Occipital lobe (tissue), 2 donors: Measurements from ENCODE around the gene OR13F1. TPM values are rescaled to one million over a fixed set of nuclear protein-coding genes. Genes with fewer than 3 reads are reported as not detected.
"Not testable (repeated sequence)": the region's sequence is repeated elsewhere in the genome, so short reads cannot be mapped to it uniquely, and the experiment has no call there.

Source experiments
- DNase-seq: peaks from one replicate; lab custom pipeline; 2025; lab: John Stamatoyannopoulos, UW
- total RNA-seq: library from RNA; depleted of rRNA; stranded (reverse); fragments of >200 nt; gene quantifications from one replicate; pipeline ENCODE4 v1.2.3, GENCODE V29; 2014

OR13F1 gene
- total RNA-seq = not detected

DNA sequence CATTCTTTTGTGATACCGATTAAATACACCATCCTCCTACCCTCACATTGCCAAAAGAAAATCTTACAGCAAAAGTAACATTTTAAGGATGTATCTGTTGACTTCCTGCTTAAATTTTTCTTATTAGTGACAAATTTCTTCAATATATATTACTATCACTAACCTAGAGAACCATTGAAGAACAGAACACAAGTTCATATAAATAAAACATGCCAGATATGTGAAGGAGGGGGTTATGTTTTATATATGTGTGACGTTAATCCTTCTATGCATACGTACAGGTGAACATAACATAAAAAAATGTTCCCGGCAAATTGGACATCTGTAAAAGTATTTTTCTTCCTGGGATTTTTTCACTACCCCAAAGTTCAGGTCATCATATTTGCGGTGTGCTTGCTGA is at the start of gene OR13F1:
TSS of gene OR13F1 (plus strand) at position 301 of the 400 bp plus-strand sequence. CDS start at position 301, 0 bp downstream.
- no peak for DNase-seq

GRCh38 chr9:104456831-104457230 is 47.2 kb upstream of the OR13F1 start:
- DNase-seq = no peak

DNA sequence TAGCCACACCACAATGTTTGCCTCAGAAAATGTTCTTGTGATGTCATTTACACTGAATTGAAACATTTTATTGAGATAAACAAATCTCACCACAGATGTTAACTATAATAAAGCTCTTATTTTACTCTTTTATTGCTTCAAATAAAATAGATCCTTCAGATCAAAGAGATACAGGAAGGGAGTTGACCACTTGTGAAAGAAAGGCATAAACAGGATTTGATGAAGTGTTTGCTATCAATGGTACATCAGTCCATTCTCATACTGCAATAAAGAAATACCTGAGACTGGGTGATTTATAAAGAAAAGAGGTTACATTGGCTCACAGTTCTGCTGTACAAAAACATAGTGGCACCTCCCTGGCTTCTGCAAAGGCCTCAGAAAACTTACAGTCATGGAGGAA is 40.2 kb upstream of the OR13F1 start:
- no peak for DNase-seq

DNA sequence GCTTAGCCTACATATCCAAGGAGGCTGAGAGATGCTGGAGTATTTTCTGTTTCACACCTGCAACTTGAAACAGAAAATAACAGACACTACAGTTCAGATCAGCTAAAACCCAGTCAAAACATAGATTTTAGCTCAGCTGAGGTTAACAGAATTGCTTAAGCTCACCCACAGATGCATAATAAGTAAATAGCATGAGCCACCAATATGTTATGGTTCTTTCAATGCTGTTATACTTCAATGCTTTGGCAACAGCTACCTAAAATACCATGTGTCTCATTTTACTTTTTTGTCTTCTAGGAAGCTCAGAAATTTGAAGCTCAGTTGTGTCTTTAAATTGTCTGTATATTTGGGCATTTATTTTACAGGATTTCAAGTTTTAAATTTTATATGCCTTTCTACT is 35.8 kb upstream of the OR13F1 start:
- no peak for DNase-seq

GRCh38 chr9:104482921-104483570 is 21.0 kb upstream of the OR13F1 start:
- no peak for DNase-seq

GRCh38 chr9:104485014-104485413 is 19.0 kb upstream of the OR13F1 start:
- DNase-seq = no peak

GRCh38 chr9:104494808-104495207 is 9.3 kb upstream of the OR13F1 start:
- DNase-seq = no peak

DNA sequence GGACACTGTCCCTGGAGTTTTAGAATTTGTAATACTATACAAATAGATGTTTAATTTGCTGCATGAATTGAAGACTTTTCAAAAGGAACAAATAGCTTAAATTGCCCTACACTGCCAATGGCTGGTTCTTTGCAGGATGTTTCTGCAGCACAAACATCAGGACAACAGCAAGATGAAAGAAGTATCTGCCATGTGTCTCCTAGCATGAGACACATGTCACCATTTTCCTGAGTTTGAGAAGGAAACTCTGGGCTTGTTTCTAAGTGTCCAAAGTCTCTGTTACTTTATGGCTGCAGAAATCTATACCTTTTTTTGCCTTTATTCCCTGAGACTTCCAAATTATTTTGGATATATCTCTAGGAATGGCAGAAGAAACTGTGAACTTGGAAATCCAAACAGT is 623 bp upstream of the OR13F1 start:
- DNase-seq = no peak

DNA sequence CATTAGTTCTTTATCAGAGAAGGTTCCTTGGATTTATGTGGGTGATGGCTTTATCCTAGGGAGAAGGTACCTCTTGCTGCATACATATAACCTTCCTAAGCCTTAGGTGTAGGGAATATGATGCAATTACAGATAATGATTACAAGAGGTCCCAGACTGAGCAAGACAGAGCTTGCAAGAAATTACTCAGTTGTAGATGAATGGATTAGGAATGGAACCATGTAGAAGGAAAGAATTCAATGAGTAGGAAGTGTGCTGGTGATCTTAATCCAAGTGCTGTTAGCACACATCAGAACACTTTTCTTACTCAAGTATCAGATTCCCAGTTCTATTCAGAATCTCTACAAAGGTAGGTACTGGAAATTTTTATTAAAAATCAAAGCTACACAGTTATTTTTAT is 2.5 kb downstream of the OR13F1 start:
- no peak for DNase-seq

DNA sequence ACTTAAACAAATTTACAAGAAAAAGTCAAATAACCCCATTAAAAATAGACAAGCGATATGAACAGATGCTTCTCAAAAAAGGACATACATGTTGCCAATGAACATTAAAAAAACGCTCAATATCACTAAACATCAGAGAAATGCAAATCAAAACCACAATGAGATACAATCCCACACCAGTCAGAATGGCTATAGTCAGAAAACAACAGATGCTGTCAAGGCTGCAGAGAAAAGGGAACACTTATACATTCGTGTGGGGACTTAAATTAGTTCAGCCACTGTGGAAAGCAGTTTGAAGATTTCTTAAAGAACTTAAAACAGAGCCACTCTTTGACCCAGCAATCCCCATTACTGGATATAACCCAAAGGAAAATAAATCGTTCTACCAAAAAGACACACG is 10.8 kb downstream of the OR13F1 start:
- no peak for DNase-seq

- DNase-seq = not testable (repeated sequence)
These were observed 16.2 kb downstream of the OR13F1 start for GRCh38 chr9:104520241-104520640.

GRCh38 chr9:104527109-104527508 is 23.0 kb downstream of the OR13F1 start, which contains the start of gene OR13C4:
Gene OR13C4 (minus strand): TSS chr9:104527209. CDS start chr9:104527209, 0 bp downstream.
- no peak for DNase-seq

DNA sequence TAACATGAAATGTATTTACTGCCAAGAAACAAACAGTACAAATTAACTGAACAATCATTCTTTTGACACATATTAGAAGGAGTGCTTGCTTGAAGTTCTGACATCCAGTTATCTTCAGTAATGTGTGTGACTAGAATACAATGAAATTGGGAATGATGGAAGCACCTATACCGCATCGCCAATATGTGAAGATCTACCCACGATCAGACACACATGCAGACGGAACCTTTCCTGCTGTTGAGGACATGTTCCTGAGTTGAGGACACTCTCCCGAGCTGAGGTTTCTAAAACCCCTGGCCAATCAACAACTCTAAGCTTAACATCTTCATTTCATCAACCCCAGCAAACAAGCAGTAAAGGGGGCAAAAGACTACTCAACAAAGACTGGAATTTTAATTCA is 32.7 kb downstream of the OR13F1 start, which contains the start of gene OR13C3:
TSS of gene OR13C3 (minus strand) at position 101 of the 400 bp plus-strand sequence. CDS start 133 bp downstream, outside the sequence.
- DNase-seq = no peak

DNA sequence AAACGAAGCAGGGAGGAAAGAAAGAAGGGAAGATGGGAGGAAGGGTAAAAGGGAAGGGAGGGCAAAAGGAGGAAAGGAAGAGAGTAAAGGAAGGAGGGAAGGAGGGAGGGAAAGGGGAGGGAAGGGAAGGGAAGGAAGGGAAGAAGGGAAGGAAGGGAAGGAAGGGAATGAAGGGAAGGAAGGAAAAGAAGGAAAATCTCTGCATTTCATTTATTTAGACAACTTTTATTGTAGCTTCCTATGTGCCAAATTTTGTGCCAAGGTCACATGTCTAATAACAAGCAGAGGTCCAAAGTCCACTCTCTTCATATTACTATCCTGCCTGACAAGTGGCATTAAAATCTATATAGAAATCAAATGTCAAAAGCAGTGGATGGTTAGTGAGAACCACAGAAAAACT is 35.2 kb downstream of the OR13F1 start:
- no peak for DNase-seq

GRCh38 chr9:104544644-104545043 is 40.6 kb downstream of the OR13F1 start:
- no peak for DNase-seq

- no peak for DNase-seq
These were observed 49.2 kb downstream of the OR13F1 start for GRCh38 chr9:104553261-104553660.

Other genes with a start within 250 kb of the OR13F1 start
- gene OR13C4, start 22.9 kb downstream of the OR13F1 start, total RNA-seq = not detected
- not detected for gene OR13C3, start 32.6 kb downstream of the OR13F1 start, total RNA-seq
- gene OR13C8, start 64.9 kb downstream of the OR13F1 start, total RNA-seq = not detected
- gene OR13C5, start 95.2 kb downstream of the OR13F1 start, total RNA-seq = not detected
- not detected for gene OR13C2, start 101.4 kb downstream of the OR13F1 start, total RNA-seq
- gene OR13C9, start 113.9 kb downstream of the OR13F1 start, total RNA-seq = 0.62 TPM
- gene OR13D1, start 190.3 kb downstream of the OR13F1 start, total RNA-seq = not detected
- 110 TPM for gene NIPSNAP3A, start 243.4 kb downstream of the OR13F1 start, total RNA-seq